Measurements from ENCODE around the gene CLCN5.

The CLCN5 gene

GRCh38 chrX:50100188-50100587 is 177.8 kb downstream of the CLCN5 start:
- Histone ChIP-seq H3K27me3 (ENCODE audit: control insufficient read depth, insufficient read depth, low read length) (no peaks in the 10 kb centered on the region), H3K4me1 (ENCODE audit: control insufficient read depth, insufficient read depth, low read length) (no peaks in the 10 kb centered on the region), H3K36me3 (ENCODE audit: control insufficient read depth, insufficient read depth, low read length) (no peaks in the 10 kb centered on the region), H3K4me3 (ENCODE audit: low read length) (no peak overlapping the region), H3K9ac (ENCODE audit: low read length) (no peak overlapping the region), H3K9me3 (ENCODE audit: control insufficient read depth, low read length) (no peaks in the 10 kb centered on the region)

- H3K27me3 ChIP-seq (ENCODE audit: control insufficient read depth, insufficient read depth, low read length), result no peaks in the 10 kb centered on the region
- H3K4me3 ChIP-seq (ENCODE audit: low read length), result no peak overlapping the region
- no peaks in the 10 kb centered on the region for H3K9me3 ChIP-seq (ENCODE audit: control insufficient read depth, low read length)
- no peak overlapping the region for H3K9ac ChIP-seq (ENCODE audit: low read length)
- no peaks in the 10 kb centered on the region for H3K36me3 ChIP-seq (ENCODE audit: control insufficient read depth, insufficient read depth, low read length)
- H3K4me1 ChIP-seq (ENCODE audit: control insufficient read depth, insufficient read depth, low read length), result no peaks in the 10 kb centered on the region
These were observed 180.8 kb downstream of the CLCN5 start for GRCh38 chrX:50103176-50103575.

- Histone ChIP-seq H3K27me3 (ENCODE audit: control insufficient read depth, insufficient read depth, low read length) (no peaks in the 10 kb centered on the region), H3K4me1 (ENCODE audit: control insufficient read depth, insufficient read depth, low read length) (no peaks in the 10 kb centered on the region), H3K9ac (ENCODE audit: low read length) (no peak overlapping the region), H3K9me3 (ENCODE audit: control insufficient read depth, low read length) (no peaks in the 10 kb centered on the region), H3K4me3 (ENCODE audit: low read length) (no peak overlapping the region), H3K36me3 (ENCODE audit: control insufficient read depth, insufficient read depth, low read length) (no peaks in the 10 kb centered on the region)
These were observed 181.6 kb downstream of the CLCN5 start for GRCh38 chrX:50103866-50104566.

- Histone ChIP-seq H3K9me3 (ENCODE audit: control insufficient read depth, low read length) (no peaks in the 10 kb centered on the region), H3K4me1 (ENCODE audit: control insufficient read depth, insufficient read depth, low read length) (no peaks in the 10 kb centered on the region), H3K27me3 (ENCODE audit: control insufficient read depth, insufficient read depth, low read length) (no peaks in the 10 kb centered on the region), H3K9ac (ENCODE audit: low read length) (no peak overlapping the region), H3K36me3 (ENCODE audit: control insufficient read depth, insufficient read depth, low read length) (no peaks in the 10 kb centered on the region), H3K4me3 (ENCODE audit: low read length) (no peak overlapping the region)
These were observed 183.8 kb downstream of the CLCN5 start for GRCh38 chrX:50106051-50106675.

GRCh38 chrX:50107470-50107869 is 185.1 kb downstream of the CLCN5 start:
- no peak overlapping the region for H3K9ac ChIP-seq (ENCODE audit: low read length)
- H3K4me3 ChIP-seq (ENCODE audit: low read length), result no peak overlapping the region
- H3K4me1 ChIP-seq (ENCODE audit: control insufficient read depth, insufficient read depth, low read length), result no peaks in the 10 kb centered on the region
- H3K27me3 ChIP-seq (ENCODE audit: control insufficient read depth, insufficient read depth, low read length), result no peaks in the 10 kb centered on the region
- H3K9me3 ChIP-seq (ENCODE audit: control insufficient read depth, low read length), result no peaks in the 10 kb centered on the region
- no peaks in the 10 kb centered on the region for H3K36me3 ChIP-seq (ENCODE audit: control insufficient read depth, insufficient read depth, low read length)

GRCh38 chrX:50108264-50108663 is 185.9 kb downstream of the CLCN5 start:
- H3K27me3 ChIP-seq (ENCODE audit: control insufficient read depth, insufficient read depth, low read length), result no peaks in the 10 kb centered on the region
- H3K36me3 ChIP-seq (ENCODE audit: control insufficient read depth, insufficient read depth, low read length), result no peaks in the 10 kb centered on the region
- no peak overlapping the region for H3K9ac ChIP-seq (ENCODE audit: low read length)
- H3K4me1 ChIP-seq (ENCODE audit: control insufficient read depth, insufficient read depth, low read length), result no peaks in the 10 kb centered on the region
- no peaks in the 10 kb centered on the region for H3K9me3 ChIP-seq (ENCODE audit: control insufficient read depth, low read length)
- no peak overlapping the region for H3K4me3 ChIP-seq (ENCODE audit: low read length)

- Histone ChIP-seq H3K36me3 (ENCODE audit: control insufficient read depth, insufficient read depth, low read length) (no peaks in the 10 kb centered on the region), H3K4me3 (ENCODE audit: low read length) (no peak overlapping the region), H3K4me1 (ENCODE audit: control insufficient read depth, insufficient read depth, low read length) (no peaks in the 10 kb centered on the region), H3K9me3 (ENCODE audit: control insufficient read depth, low read length) (no peaks in the 10 kb centered on the region), H3K9ac (ENCODE audit: low read length) (no peak overlapping the region), H3K27me3 (ENCODE audit: control insufficient read depth, insufficient read depth, low read length) (no peaks in the 10 kb centered on the region)
These were observed 189.3 kb downstream of the CLCN5 start for GRCh38 chrX:50111742-50112141.

GRCh38 chrX:50114113-50114512 is 191.7 kb downstream of the CLCN5 start:
- Histone ChIP-seq H3K9me3 (ENCODE audit: control insufficient read depth, low read length) (no peaks in the 10 kb centered on the region), H3K27me3 (ENCODE audit: control insufficient read depth, insufficient read depth, low read length) (no peaks in the 10 kb centered on the region), H3K9ac (ENCODE audit: low read length) (no peak overlapping the region), H3K4me3 (ENCODE audit: low read length) (no peak overlapping the region), H3K36me3 (ENCODE audit: control insufficient read depth, insufficient read depth, low read length) (no peaks in the 10 kb centered on the region), H3K4me1 (ENCODE audit: control insufficient read depth, insufficient read depth, low read length) (no peaks in the 10 kb centered on the region)

- H3K9ac ChIP-seq (ENCODE audit: low read length), result no peak overlapping the region
- no peaks in the 10 kb centered on the region for H3K4me1 ChIP-seq (ENCODE audit: control insufficient read depth, insufficient read depth, low read length)
- H3K27me3 ChIP-seq (ENCODE audit: control insufficient read depth, insufficient read depth, low read length), result no peaks in the 10 kb centered on the region
These were observed 193.6 kb downstream of the CLCN5 start for GRCh38 chrX:50115973-50116372.

GRCh38 chrX:50117476-50117875 is 195.1 kb downstream of the CLCN5 start:
- no peaks in the 10 kb centered on the region for H3K4me1 ChIP-seq (ENCODE audit: control insufficient read depth, insufficient read depth, low read length)
- no peaks in the 10 kb centered on the region for H3K9me3 ChIP-seq (ENCODE audit: control insufficient read depth, low read length)
- no peaks in the 10 kb centered on the region for H3K27me3 ChIP-seq (ENCODE audit: control insufficient read depth, insufficient read depth, low read length)
- H3K9ac ChIP-seq (ENCODE audit: low read length), result no peak overlapping the region
- H3K36me3 ChIP-seq (ENCODE audit: control insufficient read depth, insufficient read depth, low read length), result no peaks in the 10 kb centered on the region
- H3K4me3 ChIP-seq (ENCODE audit: low read length), result no peak overlapping the region

More at GRCh38 chrX:50115973-50116372, 193.6 kb downstream of the CLCN5 start:
- no peaks in the 10 kb centered on the region for H3K9me3 ChIP-seq (ENCODE audit: control insufficient read depth, low read length)
- no peaks in the 10 kb centered on the region for H3K36me3 ChIP-seq (ENCODE audit: control insufficient read depth, insufficient read depth, low read length)
- H3K4me3 ChIP-seq (ENCODE audit: low read length), result no peak overlapping the region

- no peaks in the 10 kb centered on the region for H3K27me3 ChIP-seq (ENCODE audit: control insufficient read depth, insufficient read depth, low read length)
- H3K4me1 ChIP-seq (ENCODE audit: control insufficient read depth, insufficient read depth, low read length), result no peaks in the 10 kb centered on the region
- H3K4me3 ChIP-seq (ENCODE audit: low read length), result no peak overlapping the region
- no peaks in the 10 kb centered on the region for H3K36me3 ChIP-seq (ENCODE audit: control insufficient read depth, insufficient read depth, low read length)
- H3K9ac ChIP-seq (ENCODE audit: low read length), result no peak overlapping the region
- no peaks in the 10 kb centered on the region for H3K9me3 ChIP-seq (ENCODE audit: control insufficient read depth, low read length)
These were observed 203.1 kb downstream of the CLCN5 start for GRCh38 chrX:50125480-50125879.

GRCh38 chrX:50147972-50148371 is 225.6 kb downstream of the CLCN5 start:
- Histone ChIP-seq H3K9ac (ENCODE audit: low read length) (no peak overlapping the region), H3K4me1 (ENCODE audit: control insufficient read depth, insufficient read depth, low read length) (no peaks in the 10 kb centered on the region), H3K9me3 (ENCODE audit: control insufficient read depth, low read length) (no peaks in the 10 kb centered on the region), H3K27me3 (ENCODE audit: control insufficient read depth, insufficient read depth, low read length) (no peaks in the 10 kb centered on the region), H3K4me3 (ENCODE audit: low read length) (no peak overlapping the region), H3K36me3 (ENCODE audit: control insufficient read depth, insufficient read depth, low read length) (no peaks in the 10 kb centered on the region)
